ENCODE measurements around the gene SRRM3.
"Not testable (repeated sequence)": the region's sequence is repeated elsewhere in the genome, so short reads cannot be mapped to it uniquely, and the experiment has no call there.

The SRRM3 gene

GRCh38 chr7:76318488-76319353, 117.0 kb downstream of the SRRM3 start:
- peak; percentile 82 for DNase-seq

GRCh38 chr7:76325092-76325491, 123.4 kb downstream of the SRRM3 start:
- no peak for DNase-seq

GRCh38 chr7:76325811-76326210, 124.1 kb downstream of the SRRM3 start:
- no peak for DNase-seq

- no peak for DNase-seq
Observed at GRCh38 chr7:76326646-76327233, 125.0 kb downstream of the SRRM3 start.

GRCh38 chr7:76327610-76328009, 125.9 kb downstream of the SRRM3 start:
- DNase-seq: no peak

GRCh38 chr7:76328389-76328788, 126.7 kb downstream of the SRRM3 start:
- no peak for DNase-seq

- no peak for DNase-seq
Observed at GRCh38 chr7:76329479-76329878, 127.8 kb downstream of the SRRM3 start.

- DNase-seq: no peak
Observed at GRCh38 chr7:76330261-76330660, 128.6 kb downstream of the SRRM3 start.

GRCh38 chr7:76330673-76331072, 129.0 kb downstream of the SRRM3 start:
- no peak for DNase-seq

GRCh38 chr7:76332078-76332477, 130.4 kb downstream of the SRRM3 start:
- no peak for DNase-seq

GRCh38 chr7:76333511-76334101, 131.9 kb downstream of the SRRM3 start:
- DNase-seq: no peak

- no peak for DNase-seq
Observed at GRCh38 chr7:76334320-76334967, 132.7 kb downstream of the SRRM3 start.

GRCh38 chr7:76335417-76335816, 133.7 kb downstream of the SRRM3 start:
- not testable (repeated sequence) for DNase-seq

- no peak for DNase-seq
Observed at GRCh38 chr7:76336094-76336493, 134.4 kb downstream of the SRRM3 start.
